ENCODE measurements around the gene LIX1. TPM values are rescaled to one million over a fixed set of nuclear protein-coding genes. Genes with fewer than 3 reads are reported as not detected.
"Not testable (repeated sequence)": the region's sequence is repeated elsewhere in the genome, so short reads cannot be mapped to it uniquely, and the experiment has no call there.

The LIX1 gene
- total and polyA plus RNA-seq, 12 donors, result 0.01 TPM; not detected in 11

GRCh38 chr5:97148288-97148687 is 5.9 kb upstream of the LIX1 start:
- intact Hi-C loops (cut with DNase I), result loop anchor here in 4 of 10 donors (10.0 kb wide), 6 partner anchors 103 to 533 kb away; no protein-coding TSS in a partner anchor
- H3K27me3 ChIP-seq, result no peaks in the 10 kb centered on the region
- no peak overlapping the region for H3K27ac ChIP-seq
- no peak overlapping the region for H3K4me3 ChIP-seq
- no peaks in the 10 kb centered on the region for H3K4me1 ChIP-seq
- H3K9me3 ChIP-seq, result no peaks in the 10 kb centered on the region
- no peaks in the 10 kb centered on the region for H3K36me3 ChIP-seq
- TF ChIP-seq CTCF (IDR thresholded peaks at IDR 0.05), result no peak
- no peak for ATAC-seq
- no peak for DNase-seq
- WGBS, 2 donors, result 39 to 48% methylated on average over 3 of the region's 3 CpGs

- intact Hi-C loops (cut with DNase I), result loop anchor here in 9 of 10 donors (5.0 to 10.0 kb wide), 9 partner anchors 99 to 529 kb away; no protein-coding TSS in a partner anchor
- Histone ChIP-seq H3K27me3 (no peaks in the 10 kb centered on the region), H3K27ac (no peak overlapping the region), H3K36me3 (no peaks in the 10 kb centered on the region), H3K4me3 (no peak overlapping the region), H3K4me1 (peaks cover 0 to 8% (median 0%) of the 10 kb centered on the region in 9 donors), H3K9me3 (no peaks in the 10 kb centered on the region)
- DNase-seq, result no peak
- no peak for TF ChIP-seq CTCF (IDR thresholded peaks at IDR 0.05)
- ATAC-seq, result no peak
- WGBS, 2 donors, result 94 to 98% methylated on average over 2 of the region's 2 CpGs
Measured at GRCh38 chr5:97143704-97144103, 1.3 kb upstream of the LIX1 start.

GRCh38 chr5:97141539-97141938 is 872 bp downstream of the LIX1 start:
- peaks cover 0 to 8% (median 0%) of the 10 kb centered on the region in 9 donors for H3K4me1 ChIP-seq
- no peak for ATAC-seq
- H3K27me3 ChIP-seq, result no peaks in the 10 kb centered on the region
- intact Hi-C loops (cut with DNase I), result loop anchor here in 9 of 10 donors (5.0 to 10.0 kb wide), 9 partner anchors 97 to 527 kb away; no protein-coding TSS in a partner anchor
- no peaks in the 10 kb centered on the region for H3K9me3 ChIP-seq
- no peaks in the 10 kb centered on the region for H3K36me3 ChIP-seq
- no peak overlapping the region for H3K27ac ChIP-seq
- TF ChIP-seq CTCF (IDR thresholded peaks at IDR 0.05), result no peak
- DNase-seq, result no peak
- no peak overlapping the region for H3K4me3 ChIP-seq
- 70 to 71% methylated on average over 2 of the region's 2 CpGs for WGBS, 2 donors

GRCh38 chr5:97141031-97141430 is 1.4 kb downstream of the LIX1 start:
- Histone ChIP-seq H3K27me3 (no peaks in the 10 kb centered on the region), H3K4me1 (peaks cover 0 to 8% (median 0%) of the 10 kb centered on the region in 9 donors), H3K27ac (no peak overlapping the region), H3K4me3 (no peak overlapping the region), H3K36me3 (no peaks in the 10 kb centered on the region), H3K9me3 (no peaks in the 10 kb centered on the region)
- ATAC-seq (no peak), DNase-seq (no peak)
- intact Hi-C loops (cut with DNase I), result loop anchor here in 9 of 10 donors (5.0 to 10.0 kb wide), 9 partner anchors 96 to 526 kb away; no protein-coding TSS in a partner anchor
- no peak for TF ChIP-seq CTCF (IDR thresholded peaks at IDR 0.05)
- WGBS, 2 donors, result 57 to 73% methylated on average over 4 of the region's 4 CpGs

- not testable (repeated sequence) for H3K36me3 ChIP-seq, DNase-seq, H3K27me3 ChIP-seq, H3K4me1 ChIP-seq, H3K27ac ChIP-seq, H3K9me3 ChIP-seq, H3K4me3 ChIP-seq
- WGBS, 2 donors, result 36 to 40% methylated on average over 1 of the region's 1 CpG
- intact Hi-C loops (cut with DNase I), result loop anchor here in 9 of 10 donors (5.0 to 10.0 kb wide), 9 partner anchors 95 to 525 kb away; no protein-coding TSS in a partner anchor
- peak in 4 of 8 donors; percentile 42 to 81 (median 62) for ATAC-seq
Measured at GRCh38 chr5:97140250-97140649, 2.2 kb downstream of the LIX1 start.
